Sigmoid colon (tissue), 4 donors: ENCODE results near the gene MRPL49.

Experiments
- CTCF ChIP-seq, 4 experiments: fragments of 450-650 bp in 3 of 4; fragments of 200-600 bp in 1 of 4; IDR thresholded peaks; one replicate each; pipeline ENCODE4 v1.5.1; 2016 to 2019; ENCODE audit warnings: antibody characterized with exemption in 4 of 4, mild to moderate bottlenecking in 3 of 4, moderate library complexity in 2 of 4
- POLR2A ChIP-seq, 2 donors: fragments of 450-650 bp; IDR thresholded peaks; one replicate each; pipeline ENCODE4 v1.6.1; 2016; ENCODE audit warnings: antibody characterized with exemption in 2 of 2, mild to moderate bottlenecking in 2 of 2, moderate library complexity in 2 of 2
- POLR2AphosphoS5 ChIP-seq, 4 donors: sonication (generic); formaldehyde crosslinking; IDR thresholded peaks; one replicate each; pipeline ENCODE4 v1.6.1; 2017; ENCODE audit warnings: antibody characterized with exemption in 4 of 4

GRCh38 chr11:65113839-65114238 lies 8.3 kb upstream of the MRPL49 start:
- no peak for TF ChIP-seq CTCF (IDR thresholded peaks at IDR 0.05)
- no peak for TF ChIP-seq POLR2A (IDR thresholded peaks at IDR 0.05)
- TF ChIP-seq POLR2AphosphoS5 (IDR thresholded peaks at IDR 0.05) = no peak
